ENCODE data around the gene PLOD1.

DNA sequence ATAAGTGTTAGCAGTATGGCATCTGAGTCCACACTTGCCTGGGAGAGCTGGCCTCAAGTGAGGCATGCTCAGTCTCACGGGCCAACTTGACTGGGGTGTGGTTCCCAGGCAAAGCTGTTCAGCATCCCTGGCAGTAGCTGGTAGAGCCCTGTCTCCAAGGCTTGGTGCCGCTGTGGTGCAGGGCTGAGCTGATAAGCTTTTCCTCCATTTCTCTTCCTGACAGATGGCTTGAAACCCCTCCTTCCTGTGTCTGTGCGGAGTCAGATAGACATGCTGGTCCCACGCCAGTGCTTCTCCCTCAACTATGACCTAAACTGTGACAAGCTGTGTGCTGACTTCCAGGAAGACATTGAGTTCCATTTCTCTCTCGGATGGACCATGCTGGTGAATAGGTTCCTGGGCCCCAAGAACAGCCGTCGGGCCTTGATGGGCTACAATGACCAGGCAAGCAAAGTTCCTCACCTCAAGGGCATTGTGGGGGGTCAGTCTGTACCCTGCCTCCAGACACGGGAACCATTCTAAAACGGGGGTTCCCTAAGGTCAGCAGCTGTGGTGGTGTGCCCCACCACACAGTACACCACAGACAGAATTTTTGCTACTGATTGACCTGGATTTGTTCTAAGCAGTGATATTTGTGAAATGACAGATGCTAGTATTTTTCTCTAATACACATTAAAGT, 71.1 kb downstream of the PLOD1 start:
- TF ChIP-seq, protein P1, sequence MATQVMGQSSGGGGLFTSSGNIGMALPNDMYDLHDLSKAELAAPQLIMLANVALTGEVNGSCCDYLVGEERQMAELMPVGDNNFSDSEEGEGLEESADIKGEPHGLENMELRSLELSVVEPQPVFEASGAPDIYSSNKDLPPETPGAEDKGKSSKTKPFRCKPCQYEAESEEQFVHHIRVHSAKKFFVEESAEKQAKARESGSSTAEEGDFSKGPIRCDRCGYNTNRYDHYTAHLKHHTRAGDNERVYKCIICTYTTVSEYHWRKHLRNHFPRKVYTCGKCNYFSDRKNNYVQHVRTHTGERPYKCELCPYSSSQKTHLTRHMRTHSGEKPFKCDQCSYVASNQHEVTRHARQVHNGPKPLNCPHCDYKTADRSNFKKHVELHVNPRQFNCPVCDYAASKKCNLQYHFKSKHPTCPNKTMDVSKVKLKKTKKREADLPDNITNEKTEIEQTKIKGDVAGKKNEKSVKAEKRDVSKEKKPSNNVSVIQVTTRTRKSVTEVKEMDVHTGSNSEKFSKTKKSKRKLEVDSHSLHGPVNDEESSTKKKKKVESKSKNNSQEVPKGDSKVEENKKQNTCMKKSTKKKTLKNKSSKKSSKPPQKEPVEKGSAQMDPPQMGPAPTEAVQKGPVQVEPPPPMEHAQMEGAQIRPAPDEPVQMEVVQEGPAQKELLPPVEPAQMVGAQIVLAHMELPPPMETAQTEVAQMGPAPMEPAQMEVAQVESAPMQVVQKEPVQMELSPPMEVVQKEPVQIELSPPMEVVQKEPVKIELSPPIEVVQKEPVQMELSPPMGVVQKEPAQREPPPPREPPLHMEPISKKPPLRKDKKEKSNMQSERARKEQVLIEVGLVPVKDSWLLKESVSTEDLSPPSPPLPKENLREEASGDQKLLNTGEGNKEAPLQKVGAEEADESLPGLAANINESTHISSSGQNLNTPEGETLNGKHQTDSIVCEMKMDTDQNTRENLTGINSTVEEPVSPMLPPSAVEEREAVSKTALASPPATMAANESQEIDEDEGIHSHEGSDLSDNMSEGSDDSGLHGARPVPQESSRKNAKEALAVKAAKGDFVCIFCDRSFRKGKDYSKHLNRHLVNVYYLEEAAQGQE (IDR thresholded peaks at IDR 0.05; ENCODE audit: insufficient read depth in 1 of 2, low read depth in 2 of 2, low read length in 1 of 2): no peak
- TF ChIP-seq, protein P2, sequence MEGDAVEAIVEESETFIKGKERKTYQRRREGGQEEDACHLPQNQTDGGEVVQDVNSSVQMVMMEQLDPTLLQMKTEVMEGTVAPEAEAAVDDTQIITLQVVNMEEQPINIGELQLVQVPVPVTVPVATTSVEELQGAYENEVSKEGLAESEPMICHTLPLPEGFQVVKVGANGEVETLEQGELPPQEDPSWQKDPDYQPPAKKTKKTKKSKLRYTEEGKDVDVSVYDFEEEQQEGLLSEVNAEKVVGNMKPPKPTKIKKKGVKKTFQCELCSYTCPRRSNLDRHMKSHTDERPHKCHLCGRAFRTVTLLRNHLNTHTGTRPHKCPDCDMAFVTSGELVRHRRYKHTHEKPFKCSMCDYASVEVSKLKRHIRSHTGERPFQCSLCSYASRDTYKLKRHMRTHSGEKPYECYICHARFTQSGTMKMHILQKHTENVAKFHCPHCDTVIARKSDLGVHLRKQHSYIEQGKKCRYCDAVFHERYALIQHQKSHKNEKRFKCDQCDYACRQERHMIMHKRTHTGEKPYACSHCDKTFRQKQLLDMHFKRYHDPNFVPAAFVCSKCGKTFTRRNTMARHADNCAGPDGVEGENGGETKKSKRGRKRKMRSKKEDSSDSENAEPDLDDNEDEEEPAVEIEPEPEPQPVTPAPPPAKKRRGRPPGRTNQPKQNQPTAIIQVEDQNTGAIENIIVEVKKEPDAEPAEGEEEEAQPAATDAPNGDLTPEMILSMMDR (IDR thresholded peaks at IDR 0.05): no peak
- TF ChIP-seq POLR2AphosphoS5 (IDR thresholded peaks at IDR 0.05; ENCODE audit: low read depth, low read length): no peak

Data from Panc1 (cell line).